Neural crest cell (in vitro differentiated cells): ENCODE data around the gene DTNB. TPM values are rescaled to one million over a fixed set of nuclear protein-coding genes. Genes with fewer than 3 reads are reported as not detected.
A peak's percentile ranks its signal among the peaks of the same experiment; 100 is the strongest.

Source experiments
- DNase-seq: peaks from one replicate; pipeline ENCODE4 v3.0.0; 2021; ENCODE audit warnings: low read depth, mixed read lengths, low spot score
- H3K27ac Mint-ChIP-seq: one replicate; pipeline ENCODE4 v1.8.0; 2021; ENCODE audit warnings: mild to moderate bottlenecking, mixed read lengths; ENCODE audit not compliant: unreplicated experiment
- H3K27me3 Mint-ChIP-seq: 2 replicates; pipeline ENCODE4 v1.8.0; 2021; ENCODE audit warnings: low read depth, mild to moderate bottlenecking, mixed read lengths
- H3K36me3 Mint-ChIP-seq: 2 replicates; pipeline ENCODE4 v1.8.0; 2021; ENCODE audit warnings: low read depth, mild to moderate bottlenecking, mixed read lengths
- H3K4me1 Mint-ChIP-seq: 2 replicates; pipeline ENCODE4 v1.8.0; 2021; ENCODE audit warnings: mixed read lengths
- H3K4me3 Mint-ChIP-seq: one replicate; pipeline ENCODE4 v1.8.0; 2021; ENCODE audit warnings: mild to moderate bottlenecking, mixed read lengths
- H3K9me3 Mint-ChIP-seq: 2 replicates; pipeline ENCODE4 v1.8.0; 2021; ENCODE audit warnings: mixed read lengths
- total RNA-seq: library from RNA; stranded (reverse); gene quantifications from 2 replicates; pipeline ENCODE4 v1.2.1, GENCODE V29; 2021
- TF ChIP-seq, protein P1 (sequence below): fragments of 200-600 bp; sonication (generic); conservative IDR thresholded peaks from 2 replicates; pipeline ENCODE4 v1.5.0; 2021; ENCODE audit warnings: antibody characterized with exemption, mild to moderate bottlenecking

DTNB gene
- total RNA-seq, 1 donor from 2014 or later = 29.5 TPM

DNA sequence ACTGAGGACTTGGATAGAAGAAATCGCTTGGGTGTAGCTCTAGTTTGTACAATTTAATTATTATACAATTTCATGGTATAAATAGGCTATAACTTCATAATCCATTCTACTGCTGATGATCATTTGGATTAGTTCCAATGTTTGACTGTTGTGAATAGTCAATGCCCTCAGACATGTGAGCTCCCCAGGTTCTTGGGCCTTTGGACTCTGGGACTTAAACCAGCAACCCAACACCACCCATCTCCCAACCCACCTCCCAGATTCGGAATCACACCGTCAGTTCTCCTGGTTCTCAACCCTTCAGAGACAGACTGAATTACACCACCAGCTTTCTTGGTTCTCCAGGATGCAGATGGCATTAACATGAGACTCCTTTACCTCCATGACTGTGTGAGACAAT lies 247.1 kb downstream of the DTNB start:
- no peak for DNase-seq
- no peak overlapping the region for H3K27ac Mint-ChIP-seq
- TF ChIP-seq, protein P1, sequence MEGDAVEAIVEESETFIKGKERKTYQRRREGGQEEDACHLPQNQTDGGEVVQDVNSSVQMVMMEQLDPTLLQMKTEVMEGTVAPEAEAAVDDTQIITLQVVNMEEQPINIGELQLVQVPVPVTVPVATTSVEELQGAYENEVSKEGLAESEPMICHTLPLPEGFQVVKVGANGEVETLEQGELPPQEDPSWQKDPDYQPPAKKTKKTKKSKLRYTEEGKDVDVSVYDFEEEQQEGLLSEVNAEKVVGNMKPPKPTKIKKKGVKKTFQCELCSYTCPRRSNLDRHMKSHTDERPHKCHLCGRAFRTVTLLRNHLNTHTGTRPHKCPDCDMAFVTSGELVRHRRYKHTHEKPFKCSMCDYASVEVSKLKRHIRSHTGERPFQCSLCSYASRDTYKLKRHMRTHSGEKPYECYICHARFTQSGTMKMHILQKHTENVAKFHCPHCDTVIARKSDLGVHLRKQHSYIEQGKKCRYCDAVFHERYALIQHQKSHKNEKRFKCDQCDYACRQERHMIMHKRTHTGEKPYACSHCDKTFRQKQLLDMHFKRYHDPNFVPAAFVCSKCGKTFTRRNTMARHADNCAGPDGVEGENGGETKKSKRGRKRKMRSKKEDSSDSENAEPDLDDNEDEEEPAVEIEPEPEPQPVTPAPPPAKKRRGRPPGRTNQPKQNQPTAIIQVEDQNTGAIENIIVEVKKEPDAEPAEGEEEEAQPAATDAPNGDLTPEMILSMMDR = no peak

DNA sequence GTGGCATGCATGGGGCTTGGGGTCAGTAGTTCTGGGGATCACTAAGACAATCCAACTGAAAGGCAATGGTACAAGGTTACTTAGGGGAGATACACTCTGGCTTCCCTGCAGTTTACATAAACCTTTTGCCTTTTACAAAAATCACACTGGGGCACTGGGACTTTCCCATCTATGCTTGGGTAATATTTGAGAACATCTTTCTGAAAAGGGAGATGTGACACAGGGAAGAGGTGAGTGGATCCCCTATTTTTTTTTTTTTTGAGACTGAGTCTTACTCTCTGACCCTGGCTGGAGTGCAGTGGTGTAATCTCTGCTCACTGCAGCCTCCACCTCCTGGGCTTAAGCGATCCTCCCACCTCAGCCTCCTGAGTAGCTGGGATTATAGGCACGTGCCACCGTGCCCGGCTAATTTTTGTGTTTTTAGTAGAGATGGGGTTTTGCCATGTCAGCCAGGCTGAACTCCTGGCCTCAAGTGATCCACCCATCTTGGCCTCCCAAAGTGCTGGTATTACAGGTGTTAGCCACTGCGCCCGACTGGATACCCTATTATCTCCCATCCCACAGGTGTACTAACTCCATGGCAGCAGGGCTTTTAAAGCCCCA lies 248.8 kb downstream of the DTNB start:
- Mint-ChIP-seq H3K27me3 (no peaks in the 10 kb centered on the region), H3K27ac (peak overlapping the region; percentile 77), H3K4me1 (no peaks in the 10 kb centered on the region), H3K9me3 (no peaks in the 10 kb centered on the region), H3K36me3 (peaks cover 2% of the 10 kb centered on the region), H3K4me3 (no peak overlapping the region)
- TF ChIP-seq, protein P1 = no peak
- DNase-seq = no peak

More for the DNA sequence above, 247.1 kb downstream of the DTNB start:
- Mint-ChIP-seq H3K9me3 (no peaks in the 10 kb centered on the region), H3K4me3 (no peak overlapping the region), H3K36me3 (peaks cover 2% of the 10 kb centered on the region), H3K27me3 (no peaks in the 10 kb centered on the region), H3K4me1 (no peaks in the 10 kb centered on the region)

DNA sequence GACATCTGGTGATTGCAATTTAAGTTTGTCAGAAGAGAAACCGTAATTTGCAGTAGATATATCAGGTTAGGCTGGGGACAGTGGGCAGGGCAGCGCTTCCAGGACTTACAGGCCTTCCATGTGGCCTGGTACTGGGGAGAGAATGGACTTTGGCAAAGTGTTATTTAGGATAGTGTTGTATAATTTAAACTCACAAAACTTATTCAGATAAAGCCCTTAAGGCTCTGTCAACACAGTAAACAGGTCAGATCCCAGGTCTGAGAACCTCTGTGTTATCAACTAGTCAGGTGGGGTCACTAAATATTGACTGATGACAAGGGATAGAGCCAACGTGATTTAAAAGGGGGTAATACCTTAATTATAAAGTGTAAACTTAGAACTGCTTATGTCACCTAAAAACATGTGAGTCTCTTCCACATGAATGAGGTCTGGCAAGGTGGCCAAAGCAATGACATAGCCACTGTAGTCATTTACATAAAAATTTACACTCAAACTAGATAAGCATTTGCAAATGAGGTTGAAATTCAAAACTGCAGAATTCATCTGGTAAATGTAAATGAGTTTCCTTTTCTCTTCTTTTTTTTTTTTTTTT lies 251.5 kb downstream of the DTNB start:
- no peak overlapping the region for H3K27ac Mint-ChIP-seq
- H3K9me3 Mint-ChIP-seq = peaks cover 4% of the 10 kb centered on the region
- no peak overlapping the region for H3K4me3 Mint-ChIP-seq
- no peaks in the 10 kb centered on the region for H3K4me1 Mint-ChIP-seq
- peaks cover 6% of the 10 kb centered on the region for H3K36me3 Mint-ChIP-seq
- TF ChIP-seq, protein P1 = no peak
- DNase-seq = no peak
- H3K27me3 Mint-ChIP-seq = no peaks in the 10 kb centered on the region

DNA sequence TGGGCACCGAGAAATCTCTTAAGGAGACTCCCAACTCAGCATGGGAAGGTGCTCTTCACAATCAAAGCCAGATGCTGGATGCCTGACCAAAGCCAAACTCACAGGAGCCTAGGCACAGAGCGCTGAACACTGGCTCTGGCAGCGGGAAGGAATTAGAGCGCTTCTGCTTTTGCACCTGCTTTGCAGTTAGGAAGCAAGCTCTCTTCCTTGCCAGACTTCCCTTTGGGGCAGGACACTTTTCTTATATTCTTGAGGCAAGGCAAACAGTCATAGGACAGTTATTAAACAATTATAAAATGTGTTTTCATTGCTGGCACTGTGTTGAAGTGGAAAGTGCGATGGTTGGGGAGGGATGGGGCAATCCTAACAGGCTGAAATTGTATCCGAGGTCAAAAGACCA lies 252.1 kb downstream of the DTNB start:
- TF ChIP-seq, protein P1 = no peak
- H3K36me3 Mint-ChIP-seq = peaks cover 6% of the 10 kb centered on the region
- no peaks in the 10 kb centered on the region for H3K4me1 Mint-ChIP-seq
- no peak overlapping the region for H3K27ac Mint-ChIP-seq
- H3K4me3 Mint-ChIP-seq = no peak overlapping the region
- no peak for DNase-seq
- H3K9me3 Mint-ChIP-seq = peaks cover 4% of the 10 kb centered on the region
- H3K27me3 Mint-ChIP-seq = no peaks in the 10 kb centered on the region

GRCh38 chr2:25420820-25421237 lies 252.5 kb downstream of the DTNB start:
- H3K9me3 Mint-ChIP-seq = peaks cover 4% of the 10 kb centered on the region
- no peak overlapping the region for H3K4me3 Mint-ChIP-seq
- no peak for DNase-seq
- H3K36me3 Mint-ChIP-seq = peaks cover 6% of the 10 kb centered on the region
- no peaks in the 10 kb centered on the region for H3K4me1 Mint-ChIP-seq
- TF ChIP-seq, protein P1 = no peak
- no peaks in the 10 kb centered on the region for H3K27me3 Mint-ChIP-seq
- H3K27ac Mint-ChIP-seq = no peak overlapping the region
